Activated naive CD8-positive, alpha-beta T cell (primary cell): ENCODE data around the gene PIWIL4.
"Not testable (repeated sequence)": the region's sequence is repeated elsewhere in the genome, so short reads cannot be mapped to it uniquely, and the experiment has no call there.

ENCODE experiments used
- H3K27ac Mint-ChIP-seq: one replicate; pipeline ENCODE4 v1.8.0; 2021; ENCODE audit warnings: mixed read lengths
- H3K27me3 Mint-ChIP-seq: one replicate; pipeline ENCODE4 v1.8.0; 2021; ENCODE audit warnings: mixed read lengths
- H3K36me3 Mint-ChIP-seq: one replicate; pipeline ENCODE4 v1.8.0; 2021; ENCODE audit warnings: mixed read lengths
- H3K4me1 Mint-ChIP-seq: one replicate; pipeline ENCODE4 v1.8.0; 2021; ENCODE audit warnings: low read depth, mixed read lengths
- H3K4me3 Mint-ChIP-seq: one replicate; pipeline ENCODE4 v1.8.0; 2021; ENCODE audit warnings: mild to moderate bottlenecking, mixed read lengths
- H3K9me3 Mint-ChIP-seq: one replicate; pipeline ENCODE4 v1.8.0; 2021; ENCODE audit warnings: low read depth, mixed read lengths

The PIWIL4 gene

DNA sequence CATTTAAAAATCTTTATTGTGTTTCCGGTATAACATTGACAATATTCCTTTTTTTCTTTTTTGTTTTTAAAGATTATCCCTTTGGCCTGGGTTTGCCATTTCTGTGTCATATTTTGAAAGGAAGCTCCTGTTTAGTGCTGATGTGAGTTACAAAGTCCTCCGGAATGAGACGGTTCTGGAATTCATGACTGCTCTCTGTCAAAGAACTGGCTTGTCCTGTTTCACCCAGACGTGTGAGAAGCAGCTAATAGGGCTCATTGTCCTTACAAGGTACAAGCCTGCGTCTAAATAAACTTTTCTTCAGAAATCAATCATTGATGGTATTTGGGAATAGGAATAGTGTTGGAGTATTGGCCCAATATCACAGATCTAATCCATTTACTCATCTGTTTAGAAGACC is 19.8 kb downstream of the PIWIL4 start:
- no peaks in the 10 kb centered on the region for H3K27me3 Mint-ChIP-seq
- no peak overlapping the region for H3K4me3 Mint-ChIP-seq
- H3K9me3 Mint-ChIP-seq = no peaks in the 10 kb centered on the region
- H3K4me1 Mint-ChIP-seq = no peaks in the 10 kb centered on the region
- H3K27ac Mint-ChIP-seq = no peak overlapping the region
- H3K36me3 Mint-ChIP-seq = peaks cover 5% of the 10 kb centered on the region

DNA sequence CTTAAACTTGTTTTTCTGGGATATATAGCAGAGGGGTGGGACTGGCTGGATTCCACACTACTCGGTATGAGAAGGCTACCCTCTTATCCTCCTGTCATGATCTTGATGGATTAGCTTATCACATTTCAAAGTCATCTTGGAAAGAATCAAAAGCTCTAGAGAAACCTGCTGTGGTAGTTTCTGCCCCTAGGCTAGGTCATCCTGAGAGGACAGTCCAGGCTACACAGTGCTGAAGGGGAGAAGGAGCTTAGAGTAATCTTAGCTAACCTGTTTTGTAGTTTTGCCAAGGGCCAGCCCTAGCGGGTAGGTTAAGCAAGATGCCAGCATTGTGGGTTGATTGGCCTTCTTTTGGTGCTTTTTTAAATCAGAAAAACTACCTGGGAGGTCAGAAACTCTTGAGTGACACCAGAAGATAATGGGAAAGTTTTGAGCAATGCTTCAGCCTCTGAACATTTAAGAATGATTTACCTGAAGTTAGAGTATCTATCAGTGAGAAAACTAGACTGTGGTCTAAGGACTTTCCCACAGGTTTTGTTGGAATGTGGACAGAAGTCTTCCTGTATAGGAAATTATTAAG is 21.3 kb downstream of the PIWIL4 start:
- H3K36me3 Mint-ChIP-seq = peaks cover 5% of the 10 kb centered on the region
- H3K4me3 Mint-ChIP-seq = no peak overlapping the region
- no peak overlapping the region for H3K27ac Mint-ChIP-seq
- no peaks in the 10 kb centered on the region for H3K27me3 Mint-ChIP-seq
- H3K4me1 Mint-ChIP-seq = no peaks in the 10 kb centered on the region
- H3K9me3 Mint-ChIP-seq = no peaks in the 10 kb centered on the region

DNA sequence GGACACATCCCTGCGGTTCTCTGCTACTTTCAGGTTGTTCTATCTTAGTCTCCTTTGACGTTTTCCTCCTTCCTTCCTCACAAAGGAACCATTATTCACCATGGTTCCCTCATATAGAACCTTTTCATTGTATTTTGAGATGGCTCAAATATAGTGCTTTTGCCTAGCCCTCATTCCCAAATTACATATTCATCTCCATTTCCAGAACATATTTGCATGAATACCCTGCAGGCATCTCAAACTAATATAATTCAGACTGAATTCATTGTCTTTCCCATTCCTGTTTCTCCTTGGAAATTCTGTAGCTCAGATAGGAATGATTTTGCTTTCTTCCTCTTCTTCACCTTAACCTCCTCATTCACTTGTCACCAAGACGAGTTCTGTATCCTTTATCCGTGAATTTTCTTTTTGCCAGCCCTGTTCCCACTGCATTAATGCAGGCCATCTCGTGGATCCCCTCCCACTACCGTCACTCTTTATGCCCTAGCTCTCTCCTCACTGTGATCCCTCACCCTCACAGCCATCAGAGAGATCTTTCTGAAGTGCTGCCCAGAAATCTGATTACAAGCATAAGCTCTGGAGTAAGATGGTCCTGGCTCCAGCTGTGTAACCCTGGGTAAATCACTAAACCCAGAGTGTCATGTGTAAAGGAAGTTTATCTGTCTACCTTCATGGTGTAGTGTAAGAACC is 23.3 kb downstream of the PIWIL4 start:
- no peaks in the 10 kb centered on the region for H3K27me3 Mint-ChIP-seq
- no peak overlapping the region for H3K27ac Mint-ChIP-seq
- H3K9me3 Mint-ChIP-seq = no peaks in the 10 kb centered on the region
- no peaks in the 10 kb centered on the region for H3K4me1 Mint-ChIP-seq
- peaks cover 5% of the 10 kb centered on the region for H3K36me3 Mint-ChIP-seq
- H3K4me3 Mint-ChIP-seq = no peak overlapping the region

DNA sequence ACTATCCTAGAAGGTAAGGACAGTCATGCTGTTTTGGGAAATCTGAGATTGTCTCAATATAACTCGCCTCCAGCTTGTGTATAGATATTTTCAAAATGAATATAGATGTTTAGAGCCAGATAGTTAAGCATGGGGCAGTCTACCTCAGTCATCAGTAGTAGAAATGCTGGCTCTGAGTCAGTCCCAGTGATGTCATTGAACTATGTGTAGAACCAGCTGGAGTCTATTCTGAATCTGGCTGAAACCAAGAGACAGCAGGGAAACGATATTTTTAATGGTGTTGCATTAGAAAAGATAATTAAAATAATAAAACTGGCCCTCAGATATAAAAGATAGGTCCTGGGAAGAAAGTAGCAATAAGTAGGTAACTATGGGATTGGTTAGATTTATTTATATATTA is 25.9 kb downstream of the PIWIL4 start:
- H3K4me1 Mint-ChIP-seq = no peaks in the 10 kb centered on the region
- H3K36me3 Mint-ChIP-seq = peaks cover 6% of the 10 kb centered on the region
- no peaks in the 10 kb centered on the region for H3K27me3 Mint-ChIP-seq
- H3K27ac Mint-ChIP-seq = no peak overlapping the region
- no peak overlapping the region for H3K4me3 Mint-ChIP-seq
- H3K9me3 Mint-ChIP-seq = no peaks in the 10 kb centered on the region

- Mint-ChIP-seq H3K27me3 (no peaks in the 10 kb centered on the region), H3K36me3 (peaks cover 10% of the 10 kb centered on the region), H3K27ac (no peak overlapping the region), H3K4me1 (no peaks in the 10 kb centered on the region), H3K9me3 (no peaks in the 10 kb centered on the region), H3K4me3 (no peak overlapping the region)
Observed at GRCh38 chr11:94595076-94595475, 27.9 kb downstream of the PIWIL4 start.

GRCh38 chr11:94597896-94598295 is 30.7 kb downstream of the PIWIL4 start:
- Mint-ChIP-seq H3K4me1 (no peaks in the 10 kb centered on the region), H3K4me3 (no peak overlapping the region), H3K27ac (no peak overlapping the region), H3K36me3 (peaks cover 7% of the 10 kb centered on the region), H3K9me3 (no peaks in the 10 kb centered on the region), H3K27me3 (no peaks in the 10 kb centered on the region)

GRCh38 chr11:94599510-94599909 is 32.3 kb downstream of the PIWIL4 start:
- H3K4me3 Mint-ChIP-seq = no peak overlapping the region
- H3K4me1 Mint-ChIP-seq = no peaks in the 10 kb centered on the region
- H3K27ac Mint-ChIP-seq = no peak overlapping the region
- H3K27me3 Mint-ChIP-seq = no peaks in the 10 kb centered on the region
- no peaks in the 10 kb centered on the region for H3K9me3 Mint-ChIP-seq
- peaks cover 7% of the 10 kb centered on the region for H3K36me3 Mint-ChIP-seq

GRCh38 chr11:94602430-94603372 is 35.5 kb downstream of the PIWIL4 start:
- Mint-ChIP-seq H3K27me3 (no peaks in the 10 kb centered on the region), H3K4me1 (no peaks in the 10 kb centered on the region), H3K27ac (no peak overlapping the region), H3K9me3 (no peaks in the 10 kb centered on the region), H3K4me3 (no peak overlapping the region), H3K36me3 (peaks cover 7% of the 10 kb centered on the region)

DNA sequence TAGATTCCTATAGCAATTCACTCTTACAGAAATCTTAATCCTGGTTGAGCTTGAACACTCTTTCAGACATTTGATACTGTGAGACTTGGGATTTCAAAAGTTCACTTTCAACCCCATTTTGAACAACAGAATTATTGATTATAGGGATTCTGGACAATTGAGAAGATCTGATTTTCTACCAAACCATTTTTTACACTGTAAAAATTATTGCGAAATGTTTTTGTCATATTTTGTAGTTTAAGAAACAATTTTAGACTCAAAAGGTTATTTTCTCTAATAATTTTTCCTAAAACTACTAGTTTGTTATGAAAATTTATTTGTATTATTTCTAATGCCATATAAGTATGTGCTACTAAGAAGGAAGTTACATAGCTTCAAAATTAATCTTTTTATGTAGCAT is 36.4 kb downstream of the PIWIL4 start:
- Mint-ChIP-seq H3K9me3 (no peaks in the 10 kb centered on the region), H3K4me1 (no peaks in the 10 kb centered on the region), H3K27ac (no peak overlapping the region), H3K4me3 (no peak overlapping the region), H3K27me3 (no peaks in the 10 kb centered on the region), H3K36me3 (peaks cover 6% of the 10 kb centered on the region)

- Mint-ChIP-seq H3K36me3 (peaks cover 13% of the 10 kb centered on the region), H3K4me3 (no peak overlapping the region), H3K27me3 (no peaks in the 10 kb centered on the region), H3K4me1 (no peaks in the 10 kb centered on the region), H3K9me3 (no peaks in the 10 kb centered on the region), H3K27ac (no peak overlapping the region)
Observed at GRCh38 chr11:94604482-94604881, 37.3 kb downstream of the PIWIL4 start.

- H3K9me3 Mint-ChIP-seq = peaks cover 22% of the 10 kb centered on the region
- H3K36me3 Mint-ChIP-seq = peaks cover 43% of the 10 kb centered on the region
- H3K27ac Mint-ChIP-seq = no peak overlapping the region
- H3K27me3 Mint-ChIP-seq = no peaks in the 10 kb centered on the region
- no peak overlapping the region for H3K4me3 Mint-ChIP-seq
- H3K4me1 Mint-ChIP-seq = no peaks in the 10 kb centered on the region
Observed at GRCh38 chr11:94613120-94613519, 46.0 kb downstream of the PIWIL4 start.

- H3K27me3 Mint-ChIP-seq = peaks cover 7% of the 10 kb centered on the region
- no peaks in the 10 kb centered on the region for H3K9me3 Mint-ChIP-seq
- no peak overlapping the region for H3K4me3 Mint-ChIP-seq
- peaks cover 5% of the 10 kb centered on the region for H3K36me3 Mint-ChIP-seq
- no peak overlapping the region for H3K27ac Mint-ChIP-seq
- H3K4me1 Mint-ChIP-seq = no peaks in the 10 kb centered on the region
Observed at GRCh38 chr11:94623120-94623735, 56.1 kb downstream of the PIWIL4 start.

DNA sequence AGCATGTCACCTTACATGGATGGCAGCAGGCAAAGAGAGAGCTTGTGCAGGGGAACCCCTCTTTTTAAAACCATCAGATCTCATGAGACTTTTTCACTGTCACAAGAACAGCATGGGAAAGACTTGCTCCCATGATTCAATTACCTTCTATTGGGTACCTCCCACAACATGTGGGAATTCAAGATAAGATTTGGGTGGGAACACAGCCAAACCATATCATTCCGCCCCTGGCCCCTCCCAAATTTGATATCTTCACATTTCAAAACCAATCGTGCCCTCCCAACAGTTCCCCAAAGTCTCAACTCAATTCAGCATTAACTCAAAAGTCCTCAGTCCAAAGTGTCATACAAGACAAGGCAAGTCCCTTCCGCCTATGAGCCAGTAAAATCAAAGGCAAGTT is 58.3 kb downstream of the PIWIL4 start:
- H3K4me3 Mint-ChIP-seq, H3K36me3 Mint-ChIP-seq, H3K9me3 Mint-ChIP-seq, H3K27ac Mint-ChIP-seq, H3K27me3 Mint-ChIP-seq, H3K4me1 Mint-ChIP-seq: not testable (repeated sequence)

DNA sequence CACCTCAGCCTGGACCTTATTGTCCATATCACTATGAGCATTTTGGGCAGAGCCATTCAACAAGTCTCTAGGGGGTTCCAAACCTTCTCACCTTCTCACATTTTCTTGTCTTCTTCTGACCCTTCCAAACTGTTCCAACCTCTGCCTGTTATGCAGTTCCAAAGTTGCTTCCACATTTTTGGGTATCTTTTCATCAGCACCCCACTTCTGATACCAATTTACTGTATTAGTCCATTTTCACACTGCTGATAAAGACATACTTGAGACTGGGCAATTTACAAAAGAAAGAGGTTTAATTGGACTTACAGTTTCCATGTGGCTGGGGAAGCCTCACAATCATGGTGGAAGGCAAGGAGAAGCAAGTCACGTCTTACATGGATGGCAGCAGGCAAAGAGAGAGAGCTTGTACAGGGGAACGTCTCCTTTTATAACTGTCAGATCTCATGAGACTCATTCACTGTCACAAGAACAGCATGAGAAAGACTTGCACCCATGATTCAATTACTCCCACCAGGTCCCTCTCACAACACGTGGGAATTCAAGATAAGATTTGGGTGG is 59.9 kb downstream of the PIWIL4 start:
- not testable (repeated sequence) for H3K4me1 Mint-ChIP-seq, H3K4me3 Mint-ChIP-seq, H3K27me3 Mint-ChIP-seq, H3K9me3 Mint-ChIP-seq, H3K27ac Mint-ChIP-seq, H3K36me3 Mint-ChIP-seq

DNA sequence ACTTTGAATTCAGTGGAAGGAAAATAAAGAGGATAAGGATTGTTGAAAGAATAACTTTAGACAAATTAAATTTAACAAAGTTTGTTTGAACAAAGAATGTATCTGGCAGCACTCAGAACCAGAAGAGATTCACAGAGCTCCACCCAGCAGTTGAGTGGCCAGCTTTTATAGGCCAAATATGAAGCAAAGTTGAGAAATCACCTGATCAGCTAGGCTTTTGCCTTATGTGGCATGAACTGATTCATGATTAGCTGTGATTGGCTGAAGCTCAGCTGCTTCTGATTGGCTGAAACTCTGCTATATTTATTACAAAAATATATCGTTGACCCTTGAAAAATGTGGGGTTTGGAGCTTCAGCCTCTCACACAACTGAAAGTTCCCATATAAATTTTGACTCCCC is 62.6 kb downstream of the PIWIL4 start:
- Mint-ChIP-seq H3K36me3 (peaks cover 5% of the 10 kb centered on the region), H3K27me3 (peaks cover 7% of the 10 kb centered on the region), H3K4me3 (no peak overlapping the region), H3K9me3 (no peaks in the 10 kb centered on the region), H3K4me1 (no peaks in the 10 kb centered on the region), H3K27ac (no peak overlapping the region)
